Small intestine (tissue), 16 donors: Measurements from ENCODE around the gene LUC7L2. TPM values are rescaled to one million over a fixed set of nuclear protein-coding genes. Genes with fewer than 3 reads are reported as not detected.
"Not testable (repeated sequence)": the region's sequence is repeated elsewhere in the genome, so short reads cannot be mapped to it uniquely, and the experiment has no call there.

Source experiments
- DNase-seq, 2 donors: peaks; one replicate each; pipeline versions ENCODE4 v3.0.0 to v3.0.0-alpha.2; 2013
- FAIRE-seq: peaks from 2 replicates; lab custom pipeline; 2012; peaks lifted over from hg19 to GRCh38; lab: Jason Lieb, UNC
- H3K27ac ChIP-seq, 3 donors: one replicate each; pipeline ENCODE4 v1.5.1; 2013; ENCODE audit warnings: low read length in 2 of 3, mild to moderate bottlenecking in 2 of 3, control low read depth in 1 of 3, inconsistent platforms in 1 of 3, low read depth in 1 of 3, moderate library complexity in 1 of 3
- H3K27me3 ChIP-seq, 3 donors: one replicate each; pipeline ENCODE4 v1.6.1; 2013; ENCODE audit warnings: low read length in 3 of 3, inconsistent platforms in 1 of 3; ENCODE audit not compliant: control insufficient read depth in 3 of 3, insufficient read depth in 3 of 3
- H3K36me3 ChIP-seq, 3 donors: one replicate each; pipeline ENCODE4 v1.6.1; 2013; ENCODE audit warnings: low read length in 3 of 3, inconsistent platforms in 1 of 3, low read depth in 1 of 3, mild to moderate bottlenecking in 1 of 3, moderate library complexity in 1 of 3; ENCODE audit not compliant: control insufficient read depth in 3 of 3, insufficient read depth in 2 of 3
- H3K4me1 ChIP-seq, 3 donors: one replicate each; pipeline ENCODE4 v1.6.1; 2013; ENCODE audit warnings: low read length in 2 of 3, inconsistent platforms in 1 of 3, low read depth in 1 of 3, mild to moderate bottlenecking in 1 of 3, moderate library complexity in 1 of 3; ENCODE audit not compliant: control insufficient read depth in 3 of 3, insufficient read depth in 2 of 3
- H3K4me3 ChIP-seq, 3 donors: one replicate each; pipeline ENCODE4 v1.5.1; 2013; ENCODE audit warnings: low read length in 3 of 3, control low read depth in 1 of 3, inconsistent platforms in 1 of 3, low read depth in 1 of 3, mild to moderate bottlenecking in 1 of 3, moderate library complexity in 1 of 3
- H3K9me3 ChIP-seq, 2 donors: one replicate each; pipeline ENCODE4 v1.6.1; 2013; ENCODE audit warnings: low read depth in 1 of 2, low read length in 1 of 2; ENCODE audit not compliant: control insufficient read depth in 2 of 2, insufficient read depth in 1 of 2
- WGBS, 3 donors: extraction: QIAGEN DNeasy Blood & Tissue Kit; methylation state at CpG; one replicate each; pipeline ENCODE4 v1.1.7; 2013; 5-methylcytosine and 5-hydroxymethylcytosine counted together
- long read RNA-seq, 10 donors: transcript quantifications; one replicate each; lab custom pipeline, GENCODE V29; 2026
- polyA plus RNA-seq, 4 donors: library from polyadenylated mRNA; stranded (reverse) in 3 of 4; unstranded in 1 of 4; fragments of 200-250 nt in 3 of 4; fragments of 120-200 nt in 1 of 4; gene quantifications; one replicate each; pipeline versions ENCODE4 v1.2.1 to v1.2.3, GENCODE V29; 2013
- donor health status: healthy with polysubstance abuse.
- donor health status: control.
- donor health status: control.
- donor health status: Bipolar disorder and iron deficiency.
- donor health status: healthy.

The LUC7L2 gene
- polyA plus RNA-seq: 10 to 100 TPM; 32.2 to 96.4 (median 40.8) TPM
- long read RNA-seq, donor 1, transcript LUC7L2-202 (10 exons, 2,645 nt): major isoform, 25 of 118 reads
- long read RNA-seq, donor 1, transcript LUC7L2-206 (2 exons, 2,599 nt): minor isoform, 5 of 118 reads
- long read RNA-seq, donor 1, partial matches to known transcripts: 87 of 118 reads
- long read RNA-seq, donor 1, other reads (novel, unspliced or antisense): 0 of 118 reads
- long read RNA-seq, donor 2, transcript LUC7L2-202 (10 exons, 2,645 nt): major isoform, 5 of 11 reads
- long read RNA-seq, donor 2, partial matches to known transcripts: 6 of 11 reads
- long read RNA-seq, donor 2, other reads (novel, unspliced or antisense): 0 of 11 reads
- long read RNA-seq, donor 3, transcript LUC7L2-202 (10 exons, 2,645 nt): major isoform, 9 of 26 reads
- long read RNA-seq, donor 3, partial matches to known transcripts: 12 of 26 reads
- long read RNA-seq, donor 3, other reads (novel, unspliced or antisense): 0 of 26 reads
- long read RNA-seq, donor 4: 0 reads
- long read RNA-seq, donor 5, partial matches to known transcripts: 11 of 16 reads
- long read RNA-seq, donor 5, other reads (novel, unspliced or antisense): 0 of 16 reads
- long read RNA-seq, donor 6, transcript LUC7L2-202 (10 exons, 2,645 nt): major isoform, 11 of 21 reads
- long read RNA-seq, donor 6, partial matches to known transcripts: 9 of 21 reads
- long read RNA-seq, donor 6, other reads (novel, unspliced or antisense): 0 of 21 reads
- long read RNA-seq, donor 7, transcript LUC7L2-202 (10 exons, 2,645 nt): major isoform, 18 of 38 reads
- long read RNA-seq, donor 7, partial matches to known transcripts: 16 of 38 reads
- long read RNA-seq, donor 7, other reads (novel, unspliced or antisense): 0 of 38 reads
- long read RNA-seq, donor 8, partial matches to known transcripts: 0 of 3 reads
- long read RNA-seq, donor 8, other reads (novel, unspliced or antisense): 0 of 3 reads
- long read RNA-seq, donor 9, partial matches to known transcripts: 9 of 13 reads
- long read RNA-seq, donor 9, other reads (novel, unspliced or antisense): 0 of 13 reads
- long read RNA-seq, donor 10, transcript LUC7L2-202 (10 exons, 2,645 nt): major isoform, 11 of 45 reads
- long read RNA-seq, donor 10, partial matches to known transcripts: 31 of 45 reads
- long read RNA-seq, donor 10, other reads (novel, unspliced or antisense): 0 of 45 reads

- 0% methylated on average over 79 to 98 of the region's 98 CpGs for WGBS, 3 donors
- H3K36me3 ChIP-seq: peaks cover 0 to 9% (median 0%) of the 10 kb centered on the region in 3 donors
- DNase-seq (peak; percentile 98 to 100), FAIRE-seq (no peak)
- peaks cover 0 to 6% (median 5%) of the 10 kb centered on the region in 3 donors for H3K4me1 ChIP-seq
- H3K27me3 ChIP-seq: no peaks in the 10 kb centered on the region
- peak within 1 kb of the TSS; percentile 93 to 96 (median 94) for H3K4me3 ChIP-seq
- H3K27ac ChIP-seq: peak within 1 kb of the TSS; percentile 92 to 100 (median 99)
- no peaks in the 10 kb centered on the region for H3K9me3 ChIP-seq
Observed at GRCh38 chr7:139359366-139360209, at the start of gene LUC7L2. Gene LUC7L2, plus strand, starts transcription at chr7:139359894. Its CDS starts 368 bp downstream, at chr7:139360262.

GRCh38 chr7:139317939-139318505 lies 41.7 kb upstream of the LUC7L2 start:
- 80 to 87% (median 82%) methylated on average over 5 of the region's 5 CpGs for WGBS, 3 donors
- no peak for FAIRE-seq

GRCh38 chr7:139321071-139321745 lies 38.5 kb upstream of the LUC7L2 start:
- 63 to 71% (median 65%) methylated on average over 11 of the region's 11 CpGs for WGBS, 3 donors
- Histone ChIP-seq H3K27me3 (no peaks in the 10 kb centered on the region), H3K4me1 (no peaks in the 10 kb centered on the region), H3K9me3 (no peaks in the 10 kb centered on the region), H3K36me3 (no peaks in the 10 kb centered on the region), H3K27ac (no peak overlapping the region), H3K4me3 (no peak overlapping the region)
- FAIRE-seq (no peak), DNase-seq (peak; percentile 22 to 38)

More at GRCh38 chr7:139317939-139318505, 41.7 kb upstream of the LUC7L2 start:
- Histone ChIP-seq H3K4me3 (no peak overlapping the region), H3K4me1 (no peaks in the 10 kb centered on the region), H3K9me3 (no peaks in the 10 kb centered on the region), H3K27me3 (no peaks in the 10 kb centered on the region), H3K36me3 (no peaks in the 10 kb centered on the region), H3K27ac (no peak overlapping the region)
- DNase-seq: no peak

GRCh38 chr7:139324709-139325108 lies 35.0 kb upstream of the LUC7L2 start:
- DNase-seq, FAIRE-seq, H3K27ac ChIP-seq, H3K4me3 ChIP-seq, H3K9me3 ChIP-seq, H3K4me1 ChIP-seq, H3K36me3 ChIP-seq, H3K27me3 ChIP-seq: not testable (repeated sequence)
- WGBS, 3 donors: 94 to 95% (median 95%) methylated on average over 11 of the region's 11 CpGs

GRCh38 chr7:139328375-139328774 lies 31.3 kb upstream of the LUC7L2 start:
- no peaks in the 10 kb centered on the region for H3K36me3 ChIP-seq
- H3K27me3 ChIP-seq: no peaks in the 10 kb centered on the region
- no peaks in the 10 kb centered on the region for H3K9me3 ChIP-seq
- DNase-seq (no peak), FAIRE-seq (no peak)
- H3K4me1 ChIP-seq: peaks cover 0 to 4% (median 0%) of the 10 kb centered on the region in 3 donors
- H3K4me3 ChIP-seq: no peak overlapping the region
- H3K27ac ChIP-seq: no peak overlapping the region
- WGBS, 3 donors: 69 to 82% (median 76%) methylated on average over 2 of the region's 2 CpGs

- no peak for FAIRE-seq
- Histone ChIP-seq H3K9me3 (no peaks in the 10 kb centered on the region), H3K4me3 (no peak overlapping the region), H3K27me3 (no peaks in the 10 kb centered on the region), H3K4me1 (peaks cover 0 to 4% (median 0%) of the 10 kb centered on the region in 3 donors), H3K27ac (no peak overlapping the region), H3K36me3 (no peaks in the 10 kb centered on the region)
- WGBS, 3 donors: 49 to 57% (median 51%) methylated on average over 2 of the region's 2 CpGs
- DNase-seq: no peak
Observed at GRCh38 chr7:139329119-139329518, 30.6 kb upstream of the LUC7L2 start.
